HEK293 (cell line): ENCODE data around the gene MPO.

Experiments used
- CTCF ChIA-PET: fragments of 350-600 bp; formaldehyde crosslinking; extraction: SDS; loops from one replicate; lab custom pipeline; 2021; ENCODE audit warnings: antibody characterized with exemption; lab: Yijun Ruan, JAX
- POLR2A ChIA-PET: fragments of 300-600 bp; formaldehyde crosslinking; extraction: SDS; loops from one replicate; lab custom pipeline; 2020; ENCODE audit warnings: antibody characterized with exemption, inconsistent platforms; lab: Yijun Ruan, JAX
- H3K27ac ChIP-seq: fragments of 200-500 bp; sonication (Bioruptor generic); 2 replicates; pipeline ENCODE4 v1.5.1; 2014; ENCODE audit warnings: low read depth, low read length, control low read depth, inconsistent platforms; ENCODE audit errors: extremely low read depth
- H3K36me3 ChIP-seq, 2 experiments: fragments of 200-500 bp in 1 of 2; sonication (Bioruptor generic) in 1 of 2; 1 replicate in 1 of 2; 2 replicates in 1 of 2; pipeline ENCODE4 v1.5.1; 2014 to 2017; ENCODE audit warnings: inconsistent platforms in 2 of 2, low read length in 2 of 2; ENCODE audit not compliant: control insufficient read depth in 2 of 2, insufficient read depth in 1 of 2
- H3K4me1 ChIP-seq: fragments of 200-500 bp; sonication (Bioruptor generic); 2 replicates; pipeline ENCODE4 v1.5.1; 2014; ENCODE audit warnings: mild to moderate bottlenecking, low read length, inconsistent platforms; ENCODE audit not compliant: control insufficient read depth, insufficient read depth
- H3K4me3 ChIP-seq: 2 replicates; pipeline ENCODE4 v1.5.1; 2011; ENCODE audit warnings: low read depth, mild to moderate bottlenecking, control low read depth, low read length, moderate library complexity
- H3K9me3 ChIP-seq: fragments of 200-500 bp; sonication (Bioruptor generic); 2 replicates; pipeline ENCODE4 v1.5.1; 2014; ENCODE audit warnings: low read depth, low read length, inconsistent platforms; ENCODE audit not compliant: control insufficient read depth, insufficient read depth
- FEZF1 ChIP-seq: fragments of 450-650 bp; formaldehyde crosslinking; IDR thresholded peaks from 2 replicates; pipeline ENCODE4 v1.5.1; 2016; ENCODE audit warnings: missing biosample characterization, missing genetic modification characterization
- GLIS2 ChIP-seq: fragments of 450-650 bp; formaldehyde crosslinking; IDR thresholded peaks from 2 replicates; pipeline ENCODE4 v1.5.1; 2016; ENCODE audit warnings: missing biosample characterization, missing genetic modification characterization
- PBX3 ChIP-seq: sonication (generic); formaldehyde crosslinking; IDR thresholded peaks from 2 replicates; pipeline ENCODE4 v1.8.1; 2022; ENCODE audit warnings: mild to moderate bottlenecking, moderate library complexity, missing genetic modification reagents
- PRDM4 ChIP-seq: fragments of 450-650 bp; formaldehyde crosslinking; IDR thresholded peaks from 2 replicates; pipeline ENCODE4 v1.5.1; 2017; ENCODE audit warnings: missing biosample characterization, missing genetic modification characterization
- PRDM6 ChIP-seq: fragments of 450-650 bp; formaldehyde crosslinking; IDR thresholded peaks from 2 replicates; pipeline ENCODE4 v1.5.1; 2017; ENCODE audit warnings: missing biosample characterization, missing genetic modification characterization
- SCRT2 ChIP-seq: fragments of 450-650 bp; formaldehyde crosslinking; IDR thresholded peaks from 2 replicates; pipeline ENCODE4 v1.5.1; 2016; ENCODE audit warnings: missing biosample characterization, missing genetic modification characterization
- SP7 ChIP-seq: fragments of 450-650 bp; formaldehyde crosslinking; IDR thresholded peaks from 2 replicates; pipeline ENCODE4 v1.5.1; 2016; ENCODE audit warnings: missing biosample characterization, missing genetic modification characterization
- TRIM28 ChIP-seq: IDR thresholded peaks from 2 replicates; pipeline ENCODE4 v1.6.1; 2011; ENCODE audit warnings: low read length, control low read depth, borderline replicate concordance
- YY2 ChIP-seq: fragments of 450-650 bp; formaldehyde crosslinking; IDR thresholded peaks from 2 replicates; pipeline ENCODE4 v1.5.1; 2016; ENCODE audit warnings: missing biosample characterization, missing genetic modification characterization
- ZEB2 ChIP-seq: fragments of 450-650 bp; formaldehyde crosslinking; IDR thresholded peaks from 2 replicates; pipeline ENCODE4 v1.5.1; 2016; ENCODE audit warnings: missing biosample characterization, missing genetic modification characterization
- ZNF114 ChIP-seq: fragments of 450-650 bp; formaldehyde crosslinking; IDR thresholded peaks from 2 replicates; pipeline ENCODE4 v1.5.0; 2017; ENCODE audit warnings: missing biosample characterization, missing genetic modification characterization
- ZNF133 ChIP-seq: fragments of 450-650 bp; formaldehyde crosslinking; IDR thresholded peaks from 2 replicates; pipeline ENCODE4 v1.5.1; 2016; ENCODE audit warnings: missing biosample characterization, missing genetic modification characterization
- ZNF18 ChIP-seq: fragments of 450-650 bp; formaldehyde crosslinking; IDR thresholded peaks from 2 replicates; pipeline ENCODE4 v1.5.1; 2016; ENCODE audit warnings: missing biosample characterization, missing genetic modification characterization
- ZNF2 ChIP-seq: fragments of 450-650 bp; formaldehyde crosslinking; IDR thresholded peaks from 2 replicates; pipeline ENCODE4 v1.5.1; 2016; ENCODE audit warnings: missing biosample characterization, missing genetic modification characterization
- ZNF214 ChIP-seq: fragments of 450-650 bp; formaldehyde crosslinking; IDR thresholded peaks from 2 replicates; pipeline ENCODE4 v1.5.1; 2017; ENCODE audit warnings: missing biosample characterization, mild to moderate bottlenecking, missing genetic modification characterization, borderline replicate concordance
- ZNF292 ChIP-seq: fragments of 450-650 bp; formaldehyde crosslinking; IDR thresholded peaks from 2 replicates; pipeline ENCODE4 v1.5.1; 2016; ENCODE audit warnings: low read depth, missing biosample characterization, missing genetic modification characterization, borderline replicate concordance
- ZNF350 ChIP-seq: fragments of 450-650 bp; formaldehyde crosslinking; IDR thresholded peaks from 2 replicates; pipeline ENCODE4 v1.5.0; 2017; ENCODE audit warnings: missing biosample characterization, mild to moderate bottlenecking, missing genetic modification characterization
- ZNF423 ChIP-seq: fragments of 450-650 bp; formaldehyde crosslinking; IDR thresholded peaks from 2 replicates; pipeline ENCODE4 v1.5.1; 2016; ENCODE audit warnings: missing biosample characterization, missing genetic modification characterization
- ZNF521 ChIP-seq: fragments of 450-650 bp; formaldehyde crosslinking; IDR thresholded peaks from 2 replicates; pipeline ENCODE4 v1.5.1; 2017; ENCODE audit warnings: missing biosample characterization, mild to moderate bottlenecking, missing genetic modification characterization
- ZNF623 ChIP-seq: fragments of 450-650 bp; formaldehyde crosslinking; IDR thresholded peaks from 2 replicates; pipeline ENCODE4 v1.5.1; 2016; ENCODE audit warnings: missing biosample characterization, missing genetic modification characterization
- ZNF692 ChIP-seq: fragments of 450-650 bp; formaldehyde crosslinking; IDR thresholded peaks from 2 replicates; pipeline ENCODE4 v1.5.1; 2016; ENCODE audit warnings: missing biosample characterization, missing genetic modification characterization

Gene MPO

GRCh38 chr17:58305626-58306025, 24.9 kb upstream of the MPO start:
- Histone ChIP-seq H3K36me3 (no peaks in the 10 kb centered on the region), H3K9me3 (no peaks in the 10 kb centered on the region), H3K27ac (no peak overlapping the region), H3K4me1 (no peaks in the 10 kb centered on the region), H3K4me3 (no peak overlapping the region)
- no peak for TF ChIP-seq TRIM28
- ChIA-PET POLR2A (interaction anchor here (0.5 kb wide), 1 partner anchor 45 kb away, joined by 4 read pairs; no protein-coding TSS in a partner anchor), CTCF (interaction anchor here (1.0 to 4.7 kb wide), 7 partner anchors 8 to 143 kb away, joined by 4 to 50 read pairs (median 10); no protein-coding TSS in a partner anchor)

GRCh38 chr17:58304750-58305486, 24.2 kb upstream of the MPO start:
- Histone ChIP-seq H3K27ac (no peak overlapping the region), H3K36me3 (no peaks in the 10 kb centered on the region), H3K4me1 (no peaks in the 10 kb centered on the region), H3K9me3 (no peaks in the 10 kb centered on the region), H3K4me3 (no peak overlapping the region)
- ChIA-PET CTCF (interaction anchor here (0.6 to 4.7 kb wide), 31 partner anchors 9 to 1800 kb away, joined by 3 to 50 read pairs (median 4); partner anchors contain the start of genes MTMR4, RNF43 and SUPT4H1), POLR2A (interaction anchor here (1.4 kb wide), 1 partner anchor 47 kb away, joined by 4 read pairs; the partner anchor contains the start of gene SUPT4H1)
- TF ChIP-seq PBX3 (CRISPR knock-in tag): no peak
- TF ChIP-seq ZNF214 (tag by site-specific recombination): no peak
- TF ChIP-seq ZNF114 (tag by site-specific recombination): no peak
- no peak for TF ChIP-seq ZNF133
- no peak for TF ChIP-seq ZNF521 (tag by site-specific recombination)
- TF ChIP-seq GLIS2 (tag by site-specific recombination): 0 out of 2 replicates have a peak, but pooled peaks have one; percentile 35
- no peak for TF ChIP-seq PRDM4 (tag by site-specific recombination)
- TF ChIP-seq PRDM6 (tag by site-specific recombination): no peak

GRCh38 chr17:58303971-58304749, 23.4 kb upstream of the MPO start:
- CTCF ChIA-PET: interaction anchor here (0.5 to 4.7 kb wide), 50 partner anchors 8 to 1799 kb away, joined by 3 to 50 read pairs (median 4); partner anchors contain the start of genes MPO, MTMR4, RNF43 and SUPT4H1
- Histone ChIP-seq H3K27ac (no peak overlapping the region), H3K9me3 (no peaks in the 10 kb centered on the region), H3K4me1 (no peaks in the 10 kb centered on the region), H3K4me3 (no peak overlapping the region), H3K36me3 (no peaks in the 10 kb centered on the region)
- POLR2A ChIA-PET: interaction anchor here (1.4 kb wide), 1 partner anchor 48 kb away, joined by 4 read pairs; the partner anchor contains the start of gene SUPT4H1
- TF ChIP-seq ZNF692 (tag by site-specific recombination) (peak; percentile 96), ZNF18 (tag by site-specific recombination) (no peak), FEZF1 (tag by site-specific recombination) (no peak), SP7 (tag by site-specific recombination) (no peak), YY2 (tag by site-specific recombination) (no peak), ZNF350 (tag by site-specific recombination) (no peak), SCRT2 (no peak), ZEB2 (tag by site-specific recombination) (no peak), ZNF2 (tag by site-specific recombination) (peak; percentile 90), ZNF423 (tag by site-specific recombination) (no peak), ZNF292 (tag by site-specific recombination) (no peak), ZNF623 (tag by site-specific recombination) (no peak)
